Panc1 (cell line): Measurements from ENCODE around the gene PPFIA4. TPM values are rescaled to one million over a fixed set of nuclear protein-coding genes. Genes with fewer than 3 reads are reported as not detected.

Source experiments
- ATAC-seq: fragments of 200-7000 bp; cut with Tn5 transposase; 2 replicates; pipeline ENCODE4 v1.9.1; 2020; ENCODE audit warnings: mild to moderate bottlenecking, moderate library complexity
- BruUV-seq: library from RNA; stranded (reverse); fragments of 400-500 nt; replicated peaks from 2 replicates; lab custom pipeline; 2021; lab: Mats Ljungman, UMichigan
- CTCF ChIA-PET: fragments of 300-600 bp; sonication (Branson Sonifier 250); formaldehyde crosslinking; loops from one replicate; lab custom pipeline; 2022; ENCODE audit warnings: antibody characterized with exemption; lab: Charles Lee
- POLR2A ChIA-PET: fragments of 300-600 bp; sonication (Branson Sonifier 250); formaldehyde crosslinking; loops from one replicate; lab custom pipeline; 2022; ENCODE audit warnings: antibody characterized with exemption; lab: Charles Lee
- DNase-seq: peaks from one replicate; pipeline ENCODE4 v3.0.0-alpha.2; 2010; ENCODE audit warnings: low read depth, low spot score
- H3K27ac ChIP-seq: 2 replicates; pipeline ENCODE4 v1.5.1; 2011; ENCODE audit warnings: mild to moderate bottlenecking, low read length, inconsistent platforms
- H3K27me3 ChIP-seq: fragments of 200-500 bp; sonication (Bioruptor generic); 2 replicates; pipeline ENCODE4 v1.6.0; 2014; ENCODE audit warnings: low read length, inconsistent platforms; ENCODE audit not compliant: control insufficient read depth, insufficient read depth
- H3K36me3 ChIP-seq: fragments of 200-500 bp; sonication (Bioruptor generic); 2 replicates; pipeline ENCODE4 v1.5.1; 2014; ENCODE audit warnings: inconsistent platforms, mild to moderate bottlenecking, low read length, moderate library complexity; ENCODE audit not compliant: control insufficient read depth, insufficient read depth
- H3K4me1 ChIP-seq: 2 replicates; pipeline ENCODE4 v1.5.1; 2011; ENCODE audit warnings: inconsistent platforms, mild to moderate bottlenecking, low read length, moderate library complexity; ENCODE audit not compliant: control insufficient read depth, insufficient read depth
- H3K4me3 ChIP-seq, 2 experiments: 2 replicates each; pipeline ENCODE4 v1.5.1; 2011 to 2012; ENCODE audit warnings: low read depth in 2 of 2, low read length in 2 of 2, mild to moderate bottlenecking in 2 of 2, inconsistent platforms in 1 of 2, moderate library complexity in 1 of 2
- H3K9me3 ChIP-seq: fragments of 200-500 bp; sonication (Bioruptor generic); 2 replicates; pipeline ENCODE4 v1.5.1; 2014; ENCODE audit warnings: low read depth, mild to moderate bottlenecking, inconsistent platforms, low read length, moderate library complexity; ENCODE audit not compliant: control insufficient read depth, insufficient read depth
- POLR2AphosphoS5 ChIP-seq: IDR thresholded peaks from 2 replicates; pipeline ENCODE4 v1.6.1; 2012; ENCODE audit warnings: mild to moderate bottlenecking, low read depth, low read length, moderate library complexity
- REST ChIP-seq, 2 experiments: IDR thresholded peaks; 2 replicates each; pipeline ENCODE4 v1.6.1; 2011 to 2012; ENCODE audit warnings: low read depth in 2 of 2, control low read depth in 1 of 2, low read length in 1 of 2, mild to moderate bottlenecking in 1 of 2, moderate library complexity in 1 of 2; ENCODE audit not compliant: insufficient read depth in 1 of 2
- SIN3A ChIP-seq: IDR thresholded peaks from 2 replicates; pipeline ENCODE4 v1.6.1; 2012; ENCODE audit warnings: low read depth, mild to moderate bottlenecking, low read length, moderate library complexity, borderline replicate concordance; ENCODE audit not compliant: insufficient read depth
- TCF7L2 ChIP-seq: IDR thresholded peaks from 2 replicates; pipeline ENCODE4 v1.6.1; 2011; ENCODE audit warnings: mild to moderate bottlenecking, low read depth, low read length, inconsistent platforms
- in situ Hi-C: cut with HindIII; loops from 2 replicates; pipeline ENCODE4 v1.10.0; 2016; ENCODE audit warnings: low sequenced_read_pairs, low pct_unique_long_range_greater_than_20kb
- intact Hi-C: fragments of 100-400 bp; cut with micrococcal nuclease; formaldehyde crosslinking; loops from one replicate; pipeline ENCODE4 v1.10.0; 2022; ENCODE audit not compliant: unreplicated experiment
- total RNA-seq: library from RNA; stranded (reverse); gene quantifications from one replicate; pipeline ENCODE4 v1.2.1, GENCODE V29; 2021; ENCODE audit not compliant: unreplicated experiment
- TF ChIP-seq, protein P1 (sequence below): fragments of 450-650 bp; IDR thresholded peaks from 2 replicates; pipeline ENCODE4 v1.5.1; 2017; ENCODE audit warnings: mild to moderate bottlenecking

The PPFIA4 gene
- total RNA-seq, 1 experiment from 2014 or later, result 1.9 TPM

DNA sequence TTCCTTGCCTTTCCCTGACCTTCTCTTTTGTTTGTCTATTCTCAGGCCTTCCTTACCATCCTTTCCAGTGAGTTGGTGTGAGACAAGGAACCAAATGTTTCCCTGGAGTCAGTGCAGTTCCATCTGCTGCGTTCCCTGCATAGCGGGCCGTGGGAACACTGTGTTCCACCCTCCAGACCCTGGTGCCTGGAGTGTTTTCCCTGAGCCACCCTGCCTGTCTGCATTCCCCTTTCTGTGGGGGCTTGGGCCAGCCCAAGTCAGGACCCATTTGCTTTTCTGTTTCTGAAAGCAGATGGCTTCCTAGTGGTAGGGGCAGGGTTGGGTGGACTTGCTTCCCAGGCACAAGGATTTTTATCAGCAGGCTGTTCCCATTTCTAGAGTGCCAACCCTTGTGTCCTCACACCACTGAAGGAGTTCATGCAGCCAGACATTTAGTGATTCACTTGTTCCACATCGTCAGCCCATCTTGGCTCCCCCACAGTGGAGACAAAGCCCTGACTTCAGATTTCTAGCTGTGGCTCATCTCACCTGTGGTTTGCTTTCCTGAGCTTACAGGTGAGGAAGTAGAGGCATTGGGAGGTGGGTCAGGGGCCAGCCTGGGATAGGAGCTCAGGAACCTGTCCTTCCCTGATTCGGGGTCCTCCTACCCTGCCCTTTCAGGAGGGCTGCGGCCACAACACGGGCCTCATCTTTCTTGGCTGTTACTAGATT is 73.7 kb downstream of the PPFIA4 start:
- DNase-seq (no peak), ATAC-seq (no peak)
- Histone ChIP-seq H3K4me1 (no peaks in the 10 kb centered on the region), H3K4me3 (no peak overlapping the region), H3K27me3 (0 out of 2 replicates have a peak, but pooled peaks cover 2% of the 10 kb centered on the region), H3K27ac (no peak overlapping the region), H3K9me3 (peaks cover 9% of the 10 kb centered on the region), H3K36me3 (no peaks in the 10 kb centered on the region)
- no TSS peak for BruUV-seq
- TF ChIP-seq REST (IDR thresholded peaks at IDR 0.05; ENCODE audit: insufficient read depth in 1 of 2, low read depth in 2 of 2, low read length in 1 of 2), result no peak
- no peak for TF ChIP-seq POLR2AphosphoS5
- TF ChIP-seq TCF7L2, result no peak
- TF ChIP-seq, protein P1, sequence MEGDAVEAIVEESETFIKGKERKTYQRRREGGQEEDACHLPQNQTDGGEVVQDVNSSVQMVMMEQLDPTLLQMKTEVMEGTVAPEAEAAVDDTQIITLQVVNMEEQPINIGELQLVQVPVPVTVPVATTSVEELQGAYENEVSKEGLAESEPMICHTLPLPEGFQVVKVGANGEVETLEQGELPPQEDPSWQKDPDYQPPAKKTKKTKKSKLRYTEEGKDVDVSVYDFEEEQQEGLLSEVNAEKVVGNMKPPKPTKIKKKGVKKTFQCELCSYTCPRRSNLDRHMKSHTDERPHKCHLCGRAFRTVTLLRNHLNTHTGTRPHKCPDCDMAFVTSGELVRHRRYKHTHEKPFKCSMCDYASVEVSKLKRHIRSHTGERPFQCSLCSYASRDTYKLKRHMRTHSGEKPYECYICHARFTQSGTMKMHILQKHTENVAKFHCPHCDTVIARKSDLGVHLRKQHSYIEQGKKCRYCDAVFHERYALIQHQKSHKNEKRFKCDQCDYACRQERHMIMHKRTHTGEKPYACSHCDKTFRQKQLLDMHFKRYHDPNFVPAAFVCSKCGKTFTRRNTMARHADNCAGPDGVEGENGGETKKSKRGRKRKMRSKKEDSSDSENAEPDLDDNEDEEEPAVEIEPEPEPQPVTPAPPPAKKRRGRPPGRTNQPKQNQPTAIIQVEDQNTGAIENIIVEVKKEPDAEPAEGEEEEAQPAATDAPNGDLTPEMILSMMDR, result no peak
- TF ChIP-seq SIN3A, result no peak
- in situ Hi-C loops (no loop called here), intact Hi-C loops (no loop called here)
- CTCF ChIA-PET, result no interaction called here
- POLR2A ChIA-PET, result no interaction called here

DNA sequence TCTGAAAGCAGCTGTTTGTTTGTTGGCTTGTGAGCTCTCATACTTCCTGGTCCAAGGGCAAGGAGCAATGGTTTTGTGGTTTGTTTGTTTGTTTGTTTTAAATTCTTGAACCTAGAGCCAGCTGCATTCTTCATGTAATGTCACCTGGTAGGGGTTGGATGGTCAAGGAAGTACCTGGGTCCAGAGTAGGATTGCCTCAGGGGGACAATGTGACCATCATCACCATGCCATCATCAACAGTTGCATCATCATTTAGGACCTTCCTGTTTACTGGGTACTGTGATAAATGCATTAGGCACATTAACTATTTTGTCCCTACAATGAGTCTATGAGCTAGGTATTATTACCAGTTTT is 74.2 kb downstream of the PPFIA4 start:
- TF ChIP-seq, protein P1, result no peak
- no peak for TF ChIP-seq REST (IDR thresholded peaks at IDR 0.05; ENCODE audit: insufficient read depth in 1 of 2, low read depth in 2 of 2, low read length in 1 of 2)
- TF ChIP-seq TCF7L2, result no peak
- no peak for TF ChIP-seq POLR2AphosphoS5
- TF ChIP-seq SIN3A, result no peak
- ChIA-PET CTCF (no interaction called here), POLR2A (no interaction called here)
- BruUV-seq, result no TSS peak
- no peak for DNase-seq
- no peak overlapping the region for H3K4me3 ChIP-seq
- H3K27me3 ChIP-seq, result peaks cover 2% of the 10 kb centered on the region; the same call in 1 of the 2 replicates
- in situ Hi-C loops, result no loop called here
- H3K9me3 ChIP-seq, result 0 out of 2 replicates have a peak, but pooled peaks cover 3% of the 10 kb centered on the region
- intact Hi-C loops, result no loop called here
- H3K27ac ChIP-seq, result no peak overlapping the region
- H3K4me1 ChIP-seq, result no peaks in the 10 kb centered on the region
- ATAC-seq, result no peak
- H3K36me3 ChIP-seq, result no peaks in the 10 kb centered on the region
